Stimulated activated CD4-positive, alpha-beta T cell treated with anti-CD3 and anti-CD28 coated beads, Interleukin-15, amount 100 ng/mL, for 24 hours (primary cell): ENCODE data around the gene FAF2.

Experiments used
- DNase-seq: peaks from one replicate; pipeline ENCODE4 v3.0.0-alpha.2; 2020

The FAF2 gene

DNA sequence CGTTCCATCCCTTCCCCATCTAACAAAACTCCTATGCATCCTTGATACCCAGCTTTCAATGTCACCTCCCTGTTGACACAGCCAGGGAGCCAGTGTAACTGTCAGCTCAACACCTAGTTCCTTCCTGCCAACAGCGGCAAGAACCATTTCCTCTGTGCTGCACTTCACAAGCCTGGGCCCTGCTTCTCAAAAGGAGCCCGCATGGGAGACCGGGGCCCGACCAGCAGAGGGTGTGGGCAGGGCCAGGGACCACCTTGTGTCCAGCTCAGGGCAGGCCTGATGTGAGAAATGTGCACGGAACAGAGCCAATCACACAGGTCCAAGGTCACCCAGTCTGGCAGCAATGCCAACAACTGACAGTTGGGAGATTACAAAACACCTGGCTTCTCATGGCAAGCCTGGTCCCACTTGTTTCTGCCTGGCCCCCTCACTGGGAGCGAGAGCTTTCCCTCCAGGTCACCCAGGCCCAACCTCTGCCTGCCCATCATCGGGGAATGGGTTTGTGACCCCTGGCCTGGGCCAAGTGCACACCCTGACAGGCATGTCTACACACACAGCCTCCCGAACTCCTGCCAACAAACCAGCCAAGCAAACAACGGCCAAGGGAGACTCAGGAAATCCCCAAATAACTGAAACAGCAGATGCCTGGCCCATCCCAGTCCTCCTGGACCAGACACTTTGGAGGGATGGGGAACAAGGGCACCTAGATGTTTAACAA, 85.9 kb downstream of the FAF2 start:
- DNase-seq, result peak; percentile 53

DNA sequence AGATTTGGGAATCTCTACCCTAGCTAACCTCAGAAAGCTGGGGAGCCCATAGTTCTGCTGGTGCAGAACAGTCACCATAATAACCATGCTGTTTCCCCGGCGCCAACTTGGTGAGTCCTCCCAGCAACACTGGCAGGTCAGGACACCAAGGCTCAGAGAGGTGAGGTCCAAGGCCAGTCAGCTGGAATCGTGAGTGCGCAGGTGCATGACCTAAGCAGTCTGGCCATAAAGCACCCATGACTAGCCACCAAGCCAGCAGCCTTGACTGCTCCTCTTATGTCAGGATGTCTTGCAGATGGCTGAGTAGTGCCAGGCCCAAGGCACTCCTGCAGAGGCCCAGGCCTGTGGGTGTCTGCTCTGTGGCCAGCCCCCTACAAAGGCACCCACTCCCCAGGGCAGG, 86.5 kb downstream of the FAF2 start:
- DNase-seq, result peak; percentile 27

DNA sequence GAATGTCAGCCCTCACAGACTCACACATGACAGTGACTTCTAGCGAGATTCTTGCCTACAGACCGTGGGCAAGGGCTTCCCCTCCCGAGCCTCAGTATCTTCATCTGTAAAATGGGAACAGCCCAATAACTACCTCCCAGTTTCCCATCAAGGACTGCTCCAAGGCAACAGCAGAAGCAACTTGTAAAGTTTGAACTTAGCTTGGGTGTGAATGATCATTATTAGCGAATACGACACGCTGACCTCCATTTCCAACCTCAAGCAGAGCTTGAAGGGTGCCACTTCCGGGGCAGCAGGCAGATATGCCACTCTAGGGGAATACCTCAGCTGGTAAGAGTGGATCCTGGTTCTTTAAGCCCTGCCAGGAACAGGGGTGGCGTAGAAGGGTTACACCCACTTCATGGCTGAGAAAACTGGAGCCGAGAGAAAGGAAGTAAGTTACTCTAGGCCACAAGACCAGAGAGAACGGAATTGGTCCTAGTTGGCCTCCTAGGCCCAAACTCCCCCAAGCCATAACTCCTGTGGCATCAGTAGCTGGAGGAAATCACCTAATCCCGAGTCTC, 87.0 kb downstream of the FAF2 start:
- peak; percentile 63 for DNase-seq

DNA sequence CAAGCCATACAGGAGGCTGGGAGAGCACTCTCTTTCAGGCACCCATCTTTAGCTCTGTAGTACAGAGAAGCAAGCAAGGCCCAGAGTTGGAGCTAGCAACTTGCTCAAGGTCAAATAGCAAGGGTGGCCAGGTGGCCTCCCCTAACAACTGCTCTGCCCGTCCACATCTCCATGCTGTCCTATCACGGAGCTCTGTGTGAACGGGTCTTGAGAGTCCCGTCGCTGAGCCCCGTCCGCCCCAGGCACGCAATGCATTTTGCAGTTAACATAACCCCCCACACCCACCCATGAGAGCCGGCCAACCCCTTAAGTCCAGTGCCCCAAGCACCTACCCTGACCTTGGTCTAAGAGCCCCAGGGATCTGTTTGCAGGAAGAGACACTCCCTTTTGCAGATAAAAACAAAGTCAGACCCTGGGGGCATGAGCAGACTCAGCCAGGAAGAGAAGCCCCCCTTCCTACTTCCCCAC, 87.5 kb downstream of the FAF2 start:
- peak; percentile 31 for DNase-seq

DNA sequence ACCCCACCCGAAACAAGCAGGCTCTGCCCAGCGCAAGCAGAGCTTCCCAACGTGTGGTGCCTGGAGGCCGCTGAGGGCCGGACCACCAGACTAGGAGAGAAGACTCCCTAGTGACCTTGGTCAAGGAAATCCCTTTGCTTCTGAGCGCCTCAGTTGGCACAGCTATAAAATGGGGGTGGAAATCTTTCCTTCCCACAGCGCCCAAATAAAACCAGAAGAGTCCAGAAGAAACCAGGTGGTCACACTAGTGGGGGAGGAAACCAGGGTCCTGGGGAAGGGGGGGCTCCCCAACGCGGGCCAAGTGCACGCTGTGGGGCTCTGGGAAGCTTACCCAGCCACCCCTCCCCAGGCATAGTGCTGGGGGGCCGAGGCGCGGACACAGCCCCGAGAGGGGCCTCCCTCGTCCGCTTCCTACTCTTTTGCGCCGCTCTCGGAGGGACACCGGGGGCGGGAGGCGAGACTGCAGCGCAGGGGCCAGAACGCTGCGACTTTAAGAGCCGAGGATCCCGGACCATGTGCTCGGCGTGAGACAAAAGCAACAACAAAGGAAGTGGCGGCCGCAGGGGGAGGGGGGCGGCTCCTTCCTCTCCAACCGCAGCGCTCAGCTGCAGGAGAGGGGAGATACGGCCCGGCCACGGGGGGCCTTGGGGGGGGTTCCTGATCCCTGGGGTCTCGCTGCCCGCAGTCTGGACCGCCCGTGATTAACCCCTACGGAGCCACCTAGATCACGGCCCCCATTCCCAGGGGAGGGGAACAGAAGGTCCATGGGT, 88.1 kb downstream of the FAF2 start:
- peak; percentile 86 for DNase-seq

DNA sequence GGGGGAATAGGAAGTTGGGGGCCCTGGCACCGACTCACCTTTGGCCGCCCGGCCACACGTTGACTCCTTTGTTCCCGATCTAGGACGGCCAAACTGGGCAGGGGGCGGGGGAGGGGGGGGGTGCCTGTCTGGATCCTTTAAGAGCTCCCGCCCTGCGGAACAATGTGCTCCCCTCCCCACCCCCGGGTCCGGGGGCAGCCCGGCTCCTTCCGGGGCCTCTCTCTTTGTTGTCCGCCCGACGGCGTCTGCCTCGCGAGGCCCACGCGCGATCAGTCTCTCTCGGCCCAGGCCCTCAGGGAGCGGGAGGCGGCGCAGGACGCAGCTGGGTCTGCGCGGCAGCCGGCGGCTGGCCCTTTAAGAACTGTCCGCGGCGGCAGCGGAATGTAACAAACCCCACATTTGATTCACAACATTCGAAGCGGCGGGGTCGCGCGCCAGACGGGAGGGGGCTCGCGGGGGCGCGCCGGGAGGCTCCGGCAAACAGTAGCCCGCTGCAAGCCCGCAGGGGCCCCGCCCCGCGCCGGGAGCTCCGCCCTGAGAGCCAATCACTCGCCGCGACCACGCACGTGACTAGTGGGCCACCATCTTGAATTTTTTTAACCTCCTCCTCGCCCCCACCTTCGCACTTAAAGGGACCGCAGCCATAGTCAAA, 88.8 kb downstream of the FAF2 start, which contains the start of gene RNF44:
Gene RNF44, minus strand, starts transcription at position 501 of the 652 bp plus-strand sequence. CDS start 4,930 bp downstream, outside the sequence.
- DNase-seq, result peak; percentile 99

DNA sequence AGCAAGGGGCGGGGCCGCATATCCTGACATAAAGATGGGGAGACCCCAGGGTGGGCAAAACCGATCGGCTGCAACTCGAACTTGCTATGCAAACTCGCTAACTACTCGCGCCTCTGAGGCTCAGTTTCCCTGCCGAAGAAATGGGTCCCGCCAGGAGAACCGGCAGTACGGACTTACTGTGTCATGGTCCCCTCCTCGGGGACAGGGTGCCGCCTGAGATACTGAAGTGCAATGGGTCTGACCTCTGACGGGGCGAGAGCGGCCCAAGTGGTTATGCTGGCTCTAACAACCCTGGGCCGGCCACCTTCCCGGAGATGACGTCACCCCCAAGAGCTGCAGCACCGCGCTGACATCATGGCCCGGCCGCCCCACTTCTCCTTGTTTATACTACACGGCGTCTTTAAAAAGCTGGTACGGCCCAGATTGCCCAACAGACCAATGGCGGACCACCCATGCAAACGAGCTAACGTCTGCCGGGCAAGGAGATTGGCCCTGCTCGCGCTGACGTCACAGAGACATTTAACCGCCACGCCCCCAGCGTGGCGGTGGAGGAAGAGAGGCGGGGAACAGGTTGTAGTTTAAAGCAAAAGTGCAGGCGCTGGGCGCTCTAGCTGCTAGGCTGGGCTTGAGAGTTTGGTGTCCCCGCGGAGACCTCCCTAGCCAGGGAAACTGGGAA, 89.5 kb downstream of the FAF2 start:
- peak; percentile 98 for DNase-seq

DNA sequence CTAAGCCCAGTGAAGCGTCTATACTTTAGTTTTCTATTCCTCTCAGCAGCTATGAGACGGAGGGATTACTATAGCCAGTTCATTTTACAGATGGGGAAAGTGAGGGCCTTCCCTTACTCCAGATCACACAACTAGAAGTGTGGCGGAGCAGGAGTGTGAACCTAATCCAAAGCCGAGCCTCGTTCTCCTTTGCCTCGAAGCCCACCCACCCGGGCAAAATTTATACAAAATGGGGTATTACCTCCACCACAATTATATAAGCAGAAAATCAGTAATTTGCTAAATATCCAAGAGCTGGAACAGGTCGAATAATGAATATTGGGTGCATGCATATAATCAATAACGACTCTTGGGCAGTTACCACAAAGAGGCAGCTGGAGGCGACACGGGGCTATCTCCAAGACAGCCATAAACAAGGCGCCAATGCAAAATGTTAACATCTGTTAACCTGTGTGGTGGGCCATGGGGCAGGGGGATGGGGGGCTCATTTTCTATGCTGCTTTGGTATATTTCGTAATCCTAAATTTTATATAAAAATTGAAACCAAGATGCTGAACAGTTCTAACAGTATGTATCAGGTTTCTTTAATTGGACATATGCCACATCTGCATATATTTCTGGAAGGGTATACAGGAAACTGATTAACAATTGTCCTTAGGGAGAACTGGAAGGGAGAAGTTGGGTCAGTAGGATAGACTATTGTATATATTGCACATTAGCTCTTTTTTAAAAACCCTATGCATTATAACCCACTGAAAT, 90.2 kb downstream of the FAF2 start:
- no peak for DNase-seq

DNA sequence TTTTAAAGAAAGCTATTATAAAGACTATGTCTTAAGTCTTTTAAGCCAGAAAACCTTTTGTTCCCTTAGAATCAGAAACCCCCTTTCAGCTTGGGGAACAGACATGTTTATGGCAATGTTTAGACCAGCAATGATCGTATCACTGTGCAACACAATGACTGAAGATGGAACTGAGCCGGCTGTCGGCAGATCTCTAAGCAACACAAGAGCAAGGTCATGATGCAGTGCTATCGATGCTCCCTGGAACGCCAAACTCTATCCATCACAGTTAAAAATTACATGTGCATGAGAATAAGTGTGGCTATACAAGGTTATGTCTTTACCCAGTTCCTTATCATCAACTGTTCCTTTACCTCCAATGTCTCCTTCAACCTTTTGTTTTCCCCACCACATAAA, 90.8 kb downstream of the FAF2 start:
- no peak for DNase-seq

DNA sequence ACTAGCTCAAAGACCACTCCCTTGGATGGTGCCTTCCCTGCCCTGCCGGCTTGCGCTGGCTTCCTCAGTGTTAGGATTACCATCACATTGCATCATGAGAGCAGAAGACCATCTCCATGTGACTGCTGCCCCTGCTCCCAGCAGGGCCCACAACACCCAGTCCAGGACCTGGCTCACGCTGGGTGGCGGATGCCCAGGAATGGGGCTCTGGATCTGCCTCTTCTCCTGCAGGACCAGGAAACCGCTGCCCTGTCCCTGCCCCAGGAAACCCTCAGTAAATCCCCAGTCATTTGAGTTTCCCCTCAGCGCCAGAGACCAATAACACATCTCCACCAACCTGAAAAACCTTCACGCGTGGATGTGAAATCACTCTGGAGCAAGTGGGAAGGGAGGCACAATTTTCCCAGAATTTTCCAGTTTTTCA, 92.3 kb downstream of the FAF2 start:
- DNase-seq, result no peak

DNA sequence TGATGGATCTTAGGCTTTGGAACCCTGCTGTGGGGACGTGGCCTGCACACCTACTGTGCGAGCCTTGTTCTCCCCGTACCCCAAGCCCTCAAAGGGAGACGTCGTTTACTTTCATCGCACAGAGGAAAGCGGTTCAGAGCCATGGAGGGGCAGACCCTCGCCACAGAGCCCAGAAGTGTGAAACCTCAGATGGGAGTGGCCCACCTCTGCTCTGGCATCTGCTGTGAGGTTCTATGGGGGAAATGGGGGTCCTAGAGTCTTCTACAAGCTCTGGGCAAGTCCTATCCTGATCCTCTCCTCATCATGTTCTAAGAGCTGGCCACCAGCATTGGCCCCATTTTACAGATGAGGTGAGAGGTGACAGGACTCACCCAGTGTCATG, 92.8 kb downstream of the FAF2 start:
- DNase-seq, result no peak

DNA sequence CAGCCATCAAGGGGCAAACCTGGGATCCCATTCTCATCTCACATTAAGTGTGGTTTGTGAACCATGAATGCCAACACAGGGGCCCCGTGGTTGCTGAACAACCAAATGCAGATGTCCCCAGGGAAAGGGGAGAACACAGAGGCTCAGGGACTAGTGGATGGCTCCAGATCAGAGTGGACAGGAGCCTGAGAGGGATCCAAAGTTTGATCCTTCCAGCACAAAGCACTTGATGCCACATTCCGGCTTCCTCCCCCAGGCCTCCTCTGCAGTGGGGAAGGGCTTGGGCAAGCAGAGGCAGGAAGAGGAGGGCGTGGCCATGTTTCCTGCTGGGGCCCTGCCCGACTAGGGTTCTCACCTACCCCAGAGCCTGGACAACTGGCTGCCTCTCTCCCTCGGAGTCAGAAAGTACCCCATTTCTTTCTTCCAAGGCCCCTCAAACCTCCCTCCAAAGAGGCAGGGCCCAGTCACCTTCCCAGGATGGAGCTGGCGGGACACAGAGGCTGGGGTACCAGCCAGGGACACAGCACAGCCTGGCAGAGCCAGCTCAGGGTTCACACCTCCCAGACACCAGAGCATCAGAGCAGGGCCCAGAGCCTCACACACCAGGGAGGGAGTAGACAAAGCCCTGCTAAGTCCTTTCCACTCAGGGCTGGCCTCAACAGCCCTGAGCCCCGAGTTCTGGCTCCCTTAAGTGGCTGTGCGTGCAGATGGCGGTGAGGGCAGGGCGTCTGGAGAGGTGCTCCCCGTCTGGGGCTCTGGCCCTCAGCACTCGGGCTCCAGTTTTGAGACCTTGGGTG, 93.4 kb downstream of the FAF2 start:
- peak; percentile 85 for DNase-seq

DNA sequence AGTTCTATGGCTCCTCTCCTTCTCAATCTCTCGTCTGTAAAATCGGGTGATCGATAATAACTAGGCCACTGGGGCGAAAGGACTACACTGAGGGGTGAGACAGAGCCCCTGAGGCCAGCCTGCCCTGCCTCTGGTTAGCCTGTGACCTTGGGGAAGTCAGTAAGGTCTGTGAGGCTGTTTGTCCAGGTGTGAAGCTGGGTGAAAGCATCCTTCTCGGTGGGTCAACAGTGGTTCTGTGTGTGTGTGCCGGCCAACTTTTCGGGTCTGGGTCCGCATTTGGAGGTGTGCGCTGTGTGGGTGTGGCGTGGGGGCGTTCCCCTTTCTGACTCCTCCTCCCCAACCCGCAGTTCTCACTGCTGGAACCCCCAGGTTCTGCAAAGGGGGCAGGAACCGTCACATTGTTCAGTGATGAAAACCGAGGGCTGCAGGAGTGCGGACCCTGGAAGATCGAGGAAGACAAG, 94.0 kb downstream of the FAF2 start:
- peak; percentile 81 for DNase-seq

DNA sequence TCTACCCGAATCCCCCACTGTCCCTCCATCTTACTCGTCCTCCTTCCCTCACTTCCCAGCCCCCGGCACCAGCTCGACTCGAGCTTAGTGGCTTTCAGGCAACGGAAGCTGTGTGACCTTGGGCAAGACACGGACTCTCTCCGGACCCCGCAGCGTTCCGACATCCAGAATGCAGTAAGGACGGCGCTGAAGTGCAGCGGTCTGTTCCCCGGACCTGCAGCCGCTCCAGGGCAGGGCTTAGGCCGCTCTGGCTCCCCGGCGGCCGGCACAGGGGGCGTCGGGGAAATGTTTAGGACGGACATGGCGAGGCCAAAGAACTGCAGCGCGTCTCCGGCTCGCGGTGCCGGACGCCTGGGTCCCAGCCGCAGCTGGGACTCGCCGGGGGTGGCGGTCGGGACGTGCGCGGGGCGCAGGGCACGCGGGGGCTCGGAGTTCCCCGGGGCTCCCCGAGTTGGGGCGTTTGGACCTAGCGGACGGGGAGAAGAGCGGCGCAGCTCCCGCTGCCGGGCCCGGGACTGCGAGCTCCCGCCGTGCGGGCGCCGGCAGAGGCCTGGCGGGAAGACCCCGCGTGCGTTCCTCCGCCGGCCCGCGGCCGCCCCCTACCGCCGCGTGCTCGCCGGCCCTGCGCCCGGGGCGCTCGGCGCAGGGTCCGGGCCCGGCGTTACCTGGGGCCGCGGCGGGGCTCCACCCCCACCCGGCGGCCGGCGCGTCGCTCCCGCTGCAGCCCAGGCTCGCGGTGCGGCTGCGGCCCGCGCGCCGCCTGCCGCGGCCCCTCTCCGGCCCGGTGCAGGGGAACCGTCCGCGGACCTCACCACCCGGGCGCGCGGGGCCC, 94.6 kb downstream of the FAF2 start:
- peak; percentile 46 for DNase-seq

DNA sequence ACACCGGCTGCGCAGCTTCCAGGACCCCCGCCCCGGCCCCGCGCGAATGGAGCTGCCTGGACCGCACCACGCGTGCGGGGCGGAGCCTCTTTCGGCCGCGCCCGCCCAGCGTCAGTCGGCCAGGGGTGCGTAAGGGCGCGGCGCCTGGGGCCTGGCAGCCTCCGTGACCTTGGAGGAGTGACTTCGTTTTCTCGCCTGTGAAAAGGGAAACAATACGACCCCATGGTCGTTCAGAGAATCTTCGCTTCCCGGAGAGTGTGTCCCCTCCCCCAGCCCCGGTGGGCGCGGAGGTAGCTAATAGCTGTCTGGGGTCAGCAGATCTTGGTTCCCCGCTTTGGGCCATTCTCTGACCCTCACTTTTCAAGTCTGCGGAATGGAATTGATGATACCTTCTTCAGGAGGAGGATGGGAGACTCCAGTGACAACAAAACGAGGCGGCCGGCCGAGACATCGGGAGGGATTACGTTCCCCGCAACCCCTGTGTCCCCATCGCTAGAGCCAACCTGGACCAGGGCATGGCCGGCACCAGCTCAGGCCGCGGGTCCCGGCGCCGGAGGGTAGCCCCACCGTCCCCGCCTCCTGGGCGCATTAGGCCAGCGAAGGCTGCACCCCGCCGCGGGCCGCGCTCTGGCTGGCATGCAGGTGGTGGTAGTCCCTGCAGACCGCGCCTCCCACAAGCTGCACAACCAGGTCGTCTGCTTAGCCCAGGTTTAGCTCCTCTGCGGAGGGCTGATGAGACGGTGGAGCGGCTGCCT, 95.4 kb downstream of the FAF2 start:
- peak; percentile 87 for DNase-seq

DNA sequence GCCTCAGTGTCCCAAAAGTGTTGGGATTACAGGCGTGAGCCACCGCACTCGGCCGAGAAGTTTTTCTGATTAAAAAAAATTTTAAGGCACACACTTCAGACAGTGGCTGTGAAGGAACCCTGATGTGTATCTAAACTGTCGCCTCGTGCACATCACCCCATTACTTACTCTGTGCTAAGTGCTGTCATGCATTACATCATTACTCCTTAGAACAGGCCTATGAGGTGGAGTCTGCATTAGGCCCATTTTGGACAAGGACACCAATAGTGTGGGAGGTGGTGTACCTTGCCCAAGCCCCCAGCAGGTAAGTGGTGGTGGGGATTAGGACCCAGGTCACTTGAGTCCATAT, 97.2 kb downstream of the FAF2 start:
- DNase-seq, result no peak

DNA sequence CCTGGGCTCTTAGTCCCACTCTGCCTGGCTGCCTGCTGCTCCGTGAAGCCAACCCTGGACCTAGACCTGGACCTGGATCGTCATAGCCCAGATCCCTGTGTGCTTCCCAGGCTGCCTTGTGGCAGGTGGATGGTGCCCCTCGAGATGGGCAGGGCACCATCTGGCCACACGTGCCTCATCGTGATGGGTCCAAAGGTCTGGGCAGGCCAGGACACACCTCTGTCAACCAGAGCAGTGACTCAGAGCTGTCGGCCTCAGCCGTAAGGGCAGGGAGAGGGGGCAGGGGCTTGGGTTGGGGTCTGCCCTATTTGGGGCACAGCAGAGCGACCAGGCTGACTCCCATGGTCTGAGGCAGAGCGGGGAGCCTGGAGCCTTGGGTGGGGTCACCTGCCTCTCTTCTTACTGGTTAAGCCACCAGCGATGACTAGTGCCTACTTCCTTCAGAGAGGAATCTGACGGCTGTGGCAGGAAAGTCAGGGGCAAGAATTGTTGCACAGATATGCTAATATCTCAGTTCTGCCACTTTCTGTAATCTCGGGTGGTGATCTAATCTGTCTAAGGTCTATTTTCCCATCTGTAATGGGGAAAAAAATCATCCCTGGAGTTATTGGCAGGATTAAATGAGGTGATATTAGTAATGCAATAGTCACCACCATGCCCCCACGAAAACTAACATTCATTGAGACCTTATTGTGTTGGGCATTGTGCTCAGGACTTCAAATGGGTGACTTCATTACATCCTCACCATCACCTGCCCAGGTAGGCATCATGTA, 97.7 kb downstream of the FAF2 start:
- DNase-seq, result no peak

DNA sequence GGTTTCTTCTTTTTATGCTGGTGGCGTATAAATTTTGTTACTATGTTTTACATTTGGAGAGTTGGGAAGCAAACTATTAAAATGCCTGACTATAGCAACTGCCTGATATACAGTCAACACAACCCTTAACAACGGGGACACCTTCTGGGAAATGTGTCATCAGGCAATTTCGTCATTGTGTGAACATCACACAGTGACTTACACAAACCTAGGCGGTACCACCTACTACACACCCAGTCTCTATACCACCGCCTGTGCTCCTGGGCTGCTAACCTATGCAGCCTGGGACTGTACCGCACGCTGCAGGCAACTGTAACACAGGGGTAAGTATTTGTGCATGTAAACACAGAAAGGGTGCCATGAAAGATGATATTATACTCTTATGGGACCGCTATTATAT, 99.6 kb downstream of the FAF2 start:
- no peak for DNase-seq
